Mucosa of descending colon (tissue), 3 donors: Measurements from ENCODE around the gene TKTL1. TPM values are rescaled to one million over a fixed set of nuclear protein-coding genes. Genes with fewer than 3 reads are reported as not detected.

Source experiments
- ATAC-seq: fragments of 200-7000 bp; cut with Tn5 transposase; one replicate; pipeline ENCODE4 v1.9.1; 2020; ENCODE audit warnings: mild to moderate bottlenecking, moderate library complexity
- DNase-seq, 3 donors: peaks; one replicate each; pipeline ENCODE4 v3.0.0-alpha.2; 2020
- H3K36me3 ChIP-seq: fragments of 200-600 bp; one replicate; pipeline ENCODE4 v1.8.0; 2021; ENCODE audit warnings: low read depth, mild to moderate bottlenecking
- H3K4me1 ChIP-seq: fragments of 200-600 bp; one replicate; pipeline ENCODE4 v1.8.0; 2021; ENCODE audit warnings: low read depth, mild to moderate bottlenecking
- H3K4me3 ChIP-seq: fragments of 200-600 bp; one replicate; pipeline ENCODE4 v1.8.0; 2021; ENCODE audit warnings: mild to moderate bottlenecking
- H3K9me3 ChIP-seq: fragments of 200-600 bp; one replicate; pipeline ENCODE4 v1.8.0; 2021; ENCODE audit warnings: mild to moderate bottlenecking
- CTCF ChIP-seq: fragments of 200-600 bp; IDR thresholded peaks from one replicate; pipeline ENCODE4 v1.8.0; 2022; ENCODE audit warnings: antibody characterized with exemption, mild to moderate bottlenecking
- intact Hi-C, 2 donors: fragments of 100-400 bp; cut with DNase I in 1 of 2; cut with micrococcal nuclease in 1 of 2; formaldehyde crosslinking; loops; one replicate each; pipeline versions ENCODE4 v1.11.0 to v1.11.1; 2022; cut with DNase I, micrococcal nuclease
- total RNA-seq, 3 donors: library from RNA; stranded (reverse); fragmentation: NEBNext Ultra II Directional in 2 of 3; extraction: Animal tissue kit (Norgen Biotek cat#: 25700) in 2 of 3; gene quantifications; one replicate each; pipeline versions ENCODE4 v1.2.1 to v1.2.4, GENCODE V29; 2021 to 2023
- donor health status: DM: no; HTN: no; CAD: no; lungs with moderate emphysema.
- donor health status: DM: no; HTN: no; CAD: no.
- donor health status: DM: no; HTN: yes; CAD: no.

The TKTL1 gene
- total RNA-seq, 3 donors from 2014 or later, result not detected

GRCh38 chrX:154327038-154327820 is 31.6 kb downstream of the TKTL1 start:
- peak; percentile 73 for ATAC-seq
- peak in 1 of 3 donors; percentile 51 for DNase-seq
- intact Hi-C loops, result no loop called here
- H3K4me3 ChIP-seq, result no peak overlapping the region
- no peak for TF ChIP-seq CTCF
- no peaks in the 10 kb centered on the region for H3K4me1 ChIP-seq
- no peaks in the 10 kb centered on the region for H3K9me3 ChIP-seq
- H3K36me3 ChIP-seq, result no peaks in the 10 kb centered on the region

- DNase-seq (peak in 1 of 3 donors; percentile 38), ATAC-seq (no peak)
- Histone ChIP-seq H3K4me1 (no peaks in the 10 kb centered on the region), H3K36me3 (no peaks in the 10 kb centered on the region), H3K4me3 (no peak overlapping the region), H3K9me3 (no peaks in the 10 kb centered on the region)
- no peak for TF ChIP-seq CTCF
- intact Hi-C loops, result no loop called here
Observed at GRCh38 chrX:154328646-154329045, 33.1 kb downstream of the TKTL1 start.

GRCh38 chrX:154329294-154329693 is 33.7 kb downstream of the TKTL1 start:
- DNase-seq (peak in 1 of 3 donors; percentile 21), ATAC-seq (no peak)
- H3K4me1 ChIP-seq, result no peaks in the 10 kb centered on the region
- no peaks in the 10 kb centered on the region for H3K36me3 ChIP-seq
- TF ChIP-seq CTCF, result no peak
- H3K4me3 ChIP-seq, result no peak overlapping the region
- intact Hi-C loops, result no loop called here
- H3K9me3 ChIP-seq, result no peaks in the 10 kb centered on the region

GRCh38 chrX:154332561-154332960 is 37.0 kb downstream of the TKTL1 start:
- H3K4me3 ChIP-seq, result no peak overlapping the region
- no peaks in the 10 kb centered on the region for H3K9me3 ChIP-seq
- intact Hi-C loops, result no loop called here
- H3K36me3 ChIP-seq, result no peaks in the 10 kb centered on the region
- no peak for DNase-seq
- no peak for ATAC-seq
- no peaks in the 10 kb centered on the region for H3K4me1 ChIP-seq
- TF ChIP-seq CTCF, result no peak

GRCh38 chrX:154333116-154333515 is 37.5 kb downstream of the TKTL1 start:
- no peaks in the 10 kb centered on the region for H3K9me3 ChIP-seq
- intact Hi-C loops, result no loop called here
- H3K4me3 ChIP-seq, result no peak overlapping the region
- DNase-seq, result no peak
- H3K36me3 ChIP-seq, result no peaks in the 10 kb centered on the region
- H3K4me1 ChIP-seq, result no peaks in the 10 kb centered on the region
- no peak for ATAC-seq
- no peak for TF ChIP-seq CTCF
